Activated T-cell treated with anti-CD3 and anti-CD28 coated beads, Interleukin-2, amount 50 U/mL, for 4 hours (primary cell): Measurements from ENCODE around the gene CWC27. TPM values are rescaled to one million over a fixed set of nuclear protein-coding genes. Genes with fewer than 3 reads are reported as not detected.

Source experiments
- ATAC-seq, 2 donors: fragments of 200-7000 bp; cut with Tn5 transposase; one replicate each; pipeline ENCODE4 v1.10.0; 2021
- DNase-seq: peaks from one replicate; pipeline ENCODE4 v3.0.0-alpha.2; 2020
- H3K27me3 Mint-ChIP-seq: one replicate; pipeline ENCODE4 v1.8.0; 2021; ENCODE audit warnings: low read depth, mixed read lengths
- H3K36me3 Mint-ChIP-seq: one replicate; pipeline ENCODE4 v1.8.0; 2022; ENCODE audit warnings: mixed read lengths; ENCODE audit not compliant: insufficient read depth
- H3K4me1 Mint-ChIP-seq: one replicate; pipeline ENCODE4 v1.8.0; 2021; ENCODE audit warnings: low read depth, mixed read lengths
- H3K4me3 Mint-ChIP-seq: one replicate; pipeline ENCODE4 v1.8.0; 2021; ENCODE audit warnings: mild to moderate bottlenecking, moderate library complexity, mixed read lengths
- H3K9me3 Mint-ChIP-seq: one replicate; pipeline ENCODE4 v1.8.0; 2021; ENCODE audit warnings: mixed read lengths
- total RNA-seq, 3 donors: library from RNA; stranded (reverse); gene quantifications; one replicate each; pipeline ENCODE4 v1.2.1, GENCODE V29; 2021

CWC27 gene
- total RNA-seq, 3 donors from 2014 or later = 27.1 to 32.9 (median 30.4) TPM

GRCh38 chr5:64767959-64768357 lies 772 bp upstream of the CWC27 start:
- Mint-ChIP-seq H3K4me3 (peak overlapping the region; percentile 98), H3K27me3 (no peaks in the 10 kb centered on the region), H3K36me3 (peaks cover 9% of the 10 kb centered on the region), H3K9me3 (no peaks in the 10 kb centered on the region), H3K4me1 (peaks cover 47% of the 10 kb centered on the region)
- DNase-seq = no peak
- peak; percentile 3 to 10 for ATAC-seq

- Mint-ChIP-seq H3K36me3 (peaks cover 5% of the 10 kb centered on the region), H3K9me3 (no peaks in the 10 kb centered on the region), H3K4me1 (peaks cover 50% of the 10 kb centered on the region), H3K27me3 (no peaks in the 10 kb centered on the region), H3K4me3 (peak overlapping the region; percentile 98)
- DNase-seq (no peak), ATAC-seq (no peak)
Measured at GRCh38 chr5:64769855-64770254, 1.1 kb downstream of the CWC27 start.

GRCh38 chr5:64771736-64772135 lies 3.0 kb downstream of the CWC27 start:
- Mint-ChIP-seq H3K36me3 (peaks cover 12% of the 10 kb centered on the region), H3K27me3 (no peaks in the 10 kb centered on the region), H3K9me3 (no peaks in the 10 kb centered on the region), H3K4me3 (no peak overlapping the region), H3K4me1 (peaks cover 34% of the 10 kb centered on the region)
- ATAC-seq (no peak), DNase-seq (no peak)

GRCh38 chr5:64773533-64773932 lies 4.8 kb downstream of the CWC27 start:
- H3K4me3 Mint-ChIP-seq = no peak overlapping the region
- no peaks in the 10 kb centered on the region for H3K9me3 Mint-ChIP-seq
- H3K36me3 Mint-ChIP-seq = peaks cover 10% of the 10 kb centered on the region
- DNase-seq = no peak
- no peaks in the 10 kb centered on the region for H3K27me3 Mint-ChIP-seq
- H3K4me1 Mint-ChIP-seq = peaks cover 29% of the 10 kb centered on the region
- ATAC-seq = no peak

GRCh38 chr5:64775291-64775690 lies 6.6 kb downstream of the CWC27 start:
- no peaks in the 10 kb centered on the region for H3K9me3 Mint-ChIP-seq
- no peaks in the 10 kb centered on the region for H3K27me3 Mint-ChIP-seq
- ATAC-seq (no peak), DNase-seq (no peak)
- peaks cover 16% of the 10 kb centered on the region for H3K36me3 Mint-ChIP-seq
- peaks cover 21% of the 10 kb centered on the region for H3K4me1 Mint-ChIP-seq
- H3K4me3 Mint-ChIP-seq = no peak overlapping the region

GRCh38 chr5:64784451-64785025 lies 15.8 kb downstream of the CWC27 start:
- peaks cover 2% of the 10 kb centered on the region for H3K4me1 Mint-ChIP-seq
- peak; percentile 65 for DNase-seq
- peaks cover 18% of the 10 kb centered on the region for H3K36me3 Mint-ChIP-seq
- H3K4me3 Mint-ChIP-seq = no peak overlapping the region
- no peaks in the 10 kb centered on the region for H3K27me3 Mint-ChIP-seq
- H3K9me3 Mint-ChIP-seq = no peaks in the 10 kb centered on the region
- ATAC-seq = peak; percentile 69 to 74

GRCh38 chr5:64786372-64786771 lies 17.6 kb downstream of the CWC27 start:
- no peaks in the 10 kb centered on the region for H3K4me1 Mint-ChIP-seq
- H3K36me3 Mint-ChIP-seq = peaks cover 23% of the 10 kb centered on the region
- H3K27me3 Mint-ChIP-seq = no peaks in the 10 kb centered on the region
- ATAC-seq (no peak), DNase-seq (no peak)
- H3K9me3 Mint-ChIP-seq = no peaks in the 10 kb centered on the region
- no peak overlapping the region for H3K4me3 Mint-ChIP-seq

GRCh38 chr5:64788156-64788555 lies 19.4 kb downstream of the CWC27 start:
- no peak for ATAC-seq
- Mint-ChIP-seq H3K36me3 (peaks cover 33% of the 10 kb centered on the region), H3K9me3 (no peaks in the 10 kb centered on the region), H3K4me3 (no peak overlapping the region), H3K4me1 (no peaks in the 10 kb centered on the region), H3K27me3 (no peaks in the 10 kb centered on the region)
- no peak for DNase-seq

GRCh38 chr5:64789457-64789856 lies 20.7 kb downstream of the CWC27 start:
- no peak for ATAC-seq
- Mint-ChIP-seq H3K4me1 (no peaks in the 10 kb centered on the region), H3K27me3 (no peaks in the 10 kb centered on the region), H3K9me3 (no peaks in the 10 kb centered on the region), H3K4me3 (no peak overlapping the region), H3K36me3 (peaks cover 36% of the 10 kb centered on the region)
- no peak for DNase-seq

- Mint-ChIP-seq H3K4me3 (no peak overlapping the region), H3K9me3 (no peaks in the 10 kb centered on the region), H3K4me1 (no peaks in the 10 kb centered on the region), H3K27me3 (no peaks in the 10 kb centered on the region), H3K36me3 (peaks cover 36% of the 10 kb centered on the region)
- ATAC-seq (peak; percentile 41 to 53), DNase-seq (no peak)
Measured at GRCh38 chr5:64790210-64790609, 21.5 kb downstream of the CWC27 start.

GRCh38 chr5:64792469-64792868 lies 23.7 kb downstream of the CWC27 start:
- peaks cover 30% of the 10 kb centered on the region for H3K36me3 Mint-ChIP-seq
- DNase-seq (no peak), ATAC-seq (no peak)
- no peaks in the 10 kb centered on the region for H3K27me3 Mint-ChIP-seq
- H3K4me3 Mint-ChIP-seq = no peak overlapping the region
- no peaks in the 10 kb centered on the region for H3K4me1 Mint-ChIP-seq
- no peaks in the 10 kb centered on the region for H3K9me3 Mint-ChIP-seq

- Mint-ChIP-seq H3K27me3 (no peaks in the 10 kb centered on the region), H3K36me3 (peaks cover 35% of the 10 kb centered on the region), H3K4me1 (no peaks in the 10 kb centered on the region), H3K9me3 (no peaks in the 10 kb centered on the region), H3K4me3 (no peak overlapping the region)
- ATAC-seq (no peak), DNase-seq (no peak)
Measured at GRCh38 chr5:64794053-64794770, 25.5 kb downstream of the CWC27 start.

GRCh38 chr5:64796301-64796700 lies 27.6 kb downstream of the CWC27 start:
- Mint-ChIP-seq H3K4me3 (no peak overlapping the region), H3K9me3 (no peaks in the 10 kb centered on the region), H3K27me3 (no peaks in the 10 kb centered on the region), H3K4me1 (no peaks in the 10 kb centered on the region), H3K36me3 (peaks cover 31% of the 10 kb centered on the region)
- DNase-seq (no peak), ATAC-seq (no peak)

GRCh38 chr5:64800926-64801325 lies 32.2 kb downstream of the CWC27 start:
- Mint-ChIP-seq H3K9me3 (no peaks in the 10 kb centered on the region), H3K27me3 (no peaks in the 10 kb centered on the region), H3K4me1 (no peaks in the 10 kb centered on the region), H3K36me3 (peaks cover 15% of the 10 kb centered on the region), H3K4me3 (no peak overlapping the region)
- ATAC-seq = no peak
- DNase-seq = no peak

GRCh38 chr5:64806537-64806936 lies 37.8 kb downstream of the CWC27 start:
- ATAC-seq = no peak
- Mint-ChIP-seq H3K4me3 (no peak overlapping the region), H3K36me3 (peaks cover 16% of the 10 kb centered on the region), H3K27me3 (no peaks in the 10 kb centered on the region), H3K4me1 (no peaks in the 10 kb centered on the region), H3K9me3 (no peaks in the 10 kb centered on the region)
- DNase-seq = no peak
